Activated T-helper 17 cell treated with anti-CD3 and anti-CD28 coated beads, Interleukin-2, amount 50 U/mL, for 72 hours (primary cell): Measurements from ENCODE around the gene SBK2. TPM values are rescaled to one million over a fixed set of nuclear protein-coding genes. Genes with fewer than 3 reads are reported as not detected.

Experiments
- ATAC-seq: fragments of 150-1000 bp; cut with Tn5 transposase; replicated peaks from 2 replicates; pipeline ENCODE4 v1.10.0; 2021; ENCODE audit warnings: mild to moderate bottlenecking, moderate library complexity
- H3K27ac Mint-ChIP-seq: one replicate; pipeline ENCODE4 v1.8.0; 2022; ENCODE audit warnings: mixed read lengths
- H3K27me3 Mint-ChIP-seq: one replicate; pipeline ENCODE4 v1.8.0; 2022; ENCODE audit warnings: mixed read lengths
- H3K36me3 Mint-ChIP-seq: one replicate; pipeline ENCODE4 v1.8.0; 2022; ENCODE audit warnings: low read depth, mild to moderate bottlenecking, mixed read lengths
- H3K4me1 Mint-ChIP-seq: one replicate; pipeline ENCODE4 v1.8.0; 2022; ENCODE audit warnings: mixed read lengths
- H3K4me3 Mint-ChIP-seq: one replicate; pipeline ENCODE4 v1.8.0; 2022; ENCODE audit warnings: mild to moderate bottlenecking, mixed read lengths
- H3K9me3 Mint-ChIP-seq: one replicate; pipeline ENCODE4 v1.8.0; 2022; ENCODE audit warnings: mixed read lengths
- total RNA-seq, 2 donors: library from RNA; stranded (reverse); gene quantifications; one replicate each; pipeline ENCODE4 v1.2.3, GENCODE V29; 2022

SBK2 gene
- total RNA-seq, 2 donors from 2014 or later, result not detected

- Mint-ChIP-seq H3K4me1 (no peaks in the 10 kb centered on the region), H3K9me3 (no peaks in the 10 kb centered on the region), H3K36me3 (no peaks in the 10 kb centered on the region), H3K4me3 (no peak overlapping the region), H3K27ac (no peak overlapping the region), H3K27me3 (peaks cover 4% of the 10 kb centered on the region)
- ATAC-seq, result no peak
These were observed 45.2 kb downstream of the SBK2 start for GRCh38 chr19:55491546-55492360.

- Mint-ChIP-seq H3K27me3 (peaks cover 4% of the 10 kb centered on the region), H3K27ac (no peak overlapping the region), H3K4me1 (peaks cover 5% of the 10 kb centered on the region), H3K9me3 (no peaks in the 10 kb centered on the region), H3K4me3 (no peak overlapping the region), H3K36me3 (no peaks in the 10 kb centered on the region)
- ATAC-seq, result no peak
These were observed 46.2 kb downstream of the SBK2 start for GRCh38 chr19:55490478-55491432.

GRCh38 chr19:55489711-55490477 is 47.0 kb downstream of the SBK2 start:
- Mint-ChIP-seq H3K36me3 (no peaks in the 10 kb centered on the region), H3K9me3 (no peaks in the 10 kb centered on the region), H3K4me1 (peaks cover 5% of the 10 kb centered on the region), H3K27ac (no peak overlapping the region), H3K27me3 (peaks cover 4% of the 10 kb centered on the region), H3K4me3 (no peak overlapping the region)
- ATAC-seq, result no peak

- peaks cover 5% of the 10 kb centered on the region for H3K4me1 Mint-ChIP-seq
- H3K27ac Mint-ChIP-seq, result no peak overlapping the region
- H3K4me3 Mint-ChIP-seq, result no peak overlapping the region
- peaks cover 4% of the 10 kb centered on the region for H3K27me3 Mint-ChIP-seq
- H3K36me3 Mint-ChIP-seq, result no peaks in the 10 kb centered on the region
- H3K9me3 Mint-ChIP-seq, result no peaks in the 10 kb centered on the region
- ATAC-seq, result no peak
These were observed 47.8 kb downstream of the SBK2 start for GRCh38 chr19:55488986-55489710.

GRCh38 chr19:55487924-55488687 is 48.8 kb downstream of the SBK2 start, which contains the start of gene SSC5D:
TSS of gene SSC5D (plus strand) at chr19:55488436. CDS start at chr19:55488590, 154 bp downstream.
- Mint-ChIP-seq H3K36me3 (no peaks in the 10 kb centered on the region), H3K27me3 (peaks cover 4% of the 10 kb centered on the region), H3K4me3 (peak within 1 kb of the TSS; percentile 39), H3K9me3 (no peaks in the 10 kb centered on the region), H3K27ac (peak within 1 kb of the TSS; percentile 79), H3K4me1 (peaks cover 5% of the 10 kb centered on the region)
- ATAC-seq, result no peak

GRCh38 chr19:55486971-55487923 is 49.7 kb downstream of the SBK2 start:
- peak overlapping the region; percentile 39 for H3K4me3 Mint-ChIP-seq
- peaks cover 5% of the 10 kb centered on the region for H3K4me1 Mint-ChIP-seq
- ATAC-seq, result peak; percentile 66
- H3K36me3 Mint-ChIP-seq, result no peaks in the 10 kb centered on the region
- H3K27ac Mint-ChIP-seq, result peak overlapping the region; percentile 79
- no peaks in the 10 kb centered on the region for H3K9me3 Mint-ChIP-seq
- H3K27me3 Mint-ChIP-seq, result peaks cover 3% of the 10 kb centered on the region

GRCh38 chr19:55486043-55486970 is 50.6 kb downstream of the SBK2 start:
- peak overlapping the region; percentile 75 for H3K27ac Mint-ChIP-seq
- H3K9me3 Mint-ChIP-seq, result no peaks in the 10 kb centered on the region
- H3K27me3 Mint-ChIP-seq, result no peaks in the 10 kb centered on the region
- ATAC-seq, result no peak
- peak overlapping the region; percentile 70 for H3K4me3 Mint-ChIP-seq
- no peaks in the 10 kb centered on the region for H3K36me3 Mint-ChIP-seq
- peaks cover 5% of the 10 kb centered on the region for H3K4me1 Mint-ChIP-seq

- Mint-ChIP-seq H3K4me1 (peaks cover 5% of the 10 kb centered on the region), H3K9me3 (no peaks in the 10 kb centered on the region), H3K36me3 (no peaks in the 10 kb centered on the region), H3K27ac (peak overlapping the region; percentile 75), H3K4me3 (peak overlapping the region; percentile 70), H3K27me3 (no peaks in the 10 kb centered on the region)
- ATAC-seq, result no peak
These were observed 51.4 kb downstream of the SBK2 start for GRCh38 chr19:55485439-55486011.

- H3K4me1 Mint-ChIP-seq, result peaks cover 8% of the 10 kb centered on the region
- H3K4me3 Mint-ChIP-seq, result peak within 1 kb of the TSS; percentile 70
- peak within 1 kb of the TSS; percentile 75 for H3K27ac Mint-ChIP-seq
- peaks cover 4% of the 10 kb centered on the region for H3K36me3 Mint-ChIP-seq
- no peaks in the 10 kb centered on the region for H3K27me3 Mint-ChIP-seq
- ATAC-seq, result peak; percentile 73
- no peaks in the 10 kb centered on the region for H3K9me3 Mint-ChIP-seq
These were observed 52.1 kb downstream of the SBK2 start, which contains the start of gene NAT14 for GRCh38 chr19:55484593-55485438. TSS of gene NAT14 (plus strand) at chr19:55485188. CDS start at chr19:55485709, 521 bp downstream.

- H3K4me1 Mint-ChIP-seq, result peaks cover 16% of the 10 kb centered on the region
- H3K27me3 Mint-ChIP-seq, result no peaks in the 10 kb centered on the region
- no peaks in the 10 kb centered on the region for H3K9me3 Mint-ChIP-seq
- H3K4me3 Mint-ChIP-seq, result peak overlapping the region; percentile 70
- H3K27ac Mint-ChIP-seq, result no peak overlapping the region
- no peak for ATAC-seq
- peaks cover 12% of the 10 kb centered on the region for H3K36me3 Mint-ChIP-seq
These were observed 53.0 kb downstream of the SBK2 start for GRCh38 chr19:55483706-55484592.
